GM21825 (cell line): ENCODE results near the gene KIF25.
"Not testable (repeated sequence)": the region's sequence is repeated elsewhere in the genome, so short reads cannot be mapped to it uniquely, and the experiment has no call there.

Source experiments
- ATAC-seq: cut with Tn5 transposase; IDR thresholded peaks from one replicate; pipeline ENCODE4 v1.9.1; 2021; ENCODE audit warnings: mild to moderate bottlenecking, moderate library complexity; ENCODE audit not compliant: unreplicated experiment

Gene KIF25

GRCh38 chr6:167993831-167994230 is 3.6 kb upstream of the KIF25 start:
- ATAC-seq: no peak

- ATAC-seq: no peak
These were observed 2.2 kb upstream of the KIF25 start for GRCh38 chr6:167995302-167995701.

- ATAC-seq: no peak
These were observed 1.7 kb upstream of the KIF25 start for GRCh38 chr6:167995731-167996151.

- no peak for ATAC-seq
These were observed 859 bp upstream of the KIF25 start for GRCh38 chr6:167996424-167997199.

GRCh38 chr6:167998215-167998614 is 744 bp downstream of the KIF25 start:
- ATAC-seq: no peak

- no peak for ATAC-seq
These were observed 2.9 kb downstream of the KIF25 start for GRCh38 chr6:168000198-168001028.

GRCh38 chr6:168001029-168001332 is 3.5 kb downstream of the KIF25 start:
- ATAC-seq: no peak

GRCh38 chr6:168001514-168001913 is 4.0 kb downstream of the KIF25 start:
- ATAC-seq: not testable (repeated sequence)

- ATAC-seq: no peak
These were observed 5.3 kb downstream of the KIF25 start for GRCh38 chr6:168002804-168003203.

GRCh38 chr6:168004023-168004422 is 6.6 kb downstream of the KIF25 start:
- ATAC-seq: no peak

- no peak for ATAC-seq
These were observed 7.5 kb downstream of the KIF25 start for GRCh38 chr6:168004945-168005344.

GRCh38 chr6:168005796-168006195 is 8.3 kb downstream of the KIF25 start:
- ATAC-seq: no peak

- ATAC-seq: no peak
These were observed 10.3 kb downstream of the KIF25 start for GRCh38 chr6:168007592-168008338.

- ATAC-seq: no peak
These were observed 11.9 kb downstream of the KIF25 start for GRCh38 chr6:168009331-168009730.

- ATAC-seq: no peak
These were observed 13.8 kb downstream of the KIF25 start for GRCh38 chr6:168011291-168011690.

GRCh38 chr6:168012431-168013249 is 15.2 kb downstream of the KIF25 start:
- no peak for ATAC-seq

- no peak for ATAC-seq
These were observed 15.9 kb downstream of the KIF25 start for GRCh38 chr6:168013250-168013915.

- no peak for ATAC-seq
These were observed 17.0 kb downstream of the KIF25 start for GRCh38 chr6:168014428-168014827.

- ATAC-seq: no peak
These were observed 17.5 kb downstream of the KIF25 start for GRCh38 chr6:168015009-168015408.

GRCh38 chr6:168015482-168016175 is 18.2 kb downstream of the KIF25 start:
- ATAC-seq: no peak
